SK-N-SH treated with all-trans-retinoic acid at 6 μM for 48 hours (cell line): ENCODE measurements around the gene RAP2B.

Experiments
- ATAC-seq: fragments of 200-7000 bp; cut with Tn5 transposase; 3 replicates; pipeline ENCODE4 v1.9.1; 2020; ENCODE audit warnings: mild to moderate bottlenecking, moderate library complexity
- ARNTL ChIP-seq: fragments of 450-650 bp; formaldehyde crosslinking; IDR thresholded peaks from 2 replicates; pipeline ENCODE4 v1.5.0; 2020; ENCODE audit warnings: low read depth, mild to moderate bottlenecking, moderate library complexity, borderline replicate concordance
- BACH2 ChIP-seq: fragments of 250-450 bp; sonication (Bioruptor Pico); IDR thresholded peaks from 2 replicates; pipeline ENCODE4 v1.9.0; 2021; ENCODE audit warnings: mild to moderate bottlenecking, borderline replicate concordance
- CSDC2 ChIP-seq: fragments of 250-450 bp; sonication (Bioruptor Pico); IDR thresholded peaks from 2 replicates; pipeline ENCODE4 v1.5.0; 2020; ENCODE audit warnings: mild to moderate bottlenecking, moderate library complexity
- GLIS3 ChIP-seq: fragments of 250-450 bp; sonication (Bioruptor Pico); IDR thresholded peaks from 2 replicates; pipeline ENCODE4 v1.5.0; 2020; ENCODE audit warnings: mild to moderate bottlenecking, moderate library complexity
- ISL1 ChIP-seq: fragments of 250-450 bp; sonication (Bioruptor Pico); IDR thresholded peaks from 2 replicates; pipeline ENCODE4 v2.1.2; 2022; ENCODE audit warnings: mild to moderate bottlenecking, moderate library complexity
- OSR1 ChIP-seq: fragments of 250-450 bp; sonication (Bioruptor Pico); IDR thresholded peaks from 2 replicates; pipeline ENCODE4 v1.8.0; 2022; ENCODE audit warnings: moderate library complexity, mild to moderate bottlenecking, inconsistent platforms
- PPARA ChIP-seq: fragments of 250-450 bp; sonication (Bioruptor Pico); IDR thresholded peaks from 2 replicates; pipeline ENCODE4 v1.5.0; 2020; ENCODE audit warnings: mild to moderate bottlenecking, borderline replicate concordance
- RARB ChIP-seq: fragments of 250-450 bp; sonication (Bioruptor Pico); IDR thresholded peaks from 2 replicates; pipeline ENCODE4 v1.8.0; 2021; ENCODE audit warnings: mild to moderate bottlenecking, moderate library complexity
- TCF4 ChIP-seq: fragments of 250-450 bp; sonication (Bioruptor Pico); IDR thresholded peaks from 2 replicates; pipeline ENCODE4 v1.8.0; 2021; ENCODE audit warnings: mild to moderate bottlenecking, moderate library complexity, borderline replicate concordance
- TOX ChIP-seq: fragments of 250-450 bp; sonication (Bioruptor Pico); IDR thresholded peaks from 2 replicates; pipeline ENCODE4 v1.8.0; 2021; ENCODE audit warnings: mild to moderate bottlenecking, moderate library complexity, borderline replicate concordance
- ZFP3 ChIP-seq: fragments of 250-450 bp; sonication (Bioruptor Pico); IDR thresholded peaks from 2 replicates; pipeline ENCODE4 v1.5.0; 2020; ENCODE audit warnings: mild to moderate bottlenecking, moderate library complexity
- ZNF565 ChIP-seq: fragments of 450-650 bp; formaldehyde crosslinking; conservative IDR thresholded peaks from 2 replicates; pipeline ENCODE4 v1.5.0; 2020; ENCODE audit warnings: low read depth, mild to moderate bottlenecking, moderate library complexity
- TF ChIP-seq, protein P1 (sequence below): fragments of 250-450 bp; sonication (Bioruptor Pico); IDR thresholded peaks from 2 replicates; pipeline ENCODE4 v1.8.0; 2021; ENCODE audit warnings: low read depth, mild to moderate bottlenecking, moderate library complexity, borderline replicate concordance
- TF ChIP-seq, protein P2 (sequence below): fragments of 250-450 bp; sonication (Bioruptor Pico); IDR thresholded peaks from 2 replicates; pipeline ENCODE4 v1.5.1; 2020; ENCODE audit warnings: low read depth, mild to moderate bottlenecking, moderate library complexity
- TF ChIP-seq, protein P3 (sequence below): fragments of 250-450 bp; sonication (Bioruptor Pico); IDR thresholded peaks from 2 replicates; pipeline ENCODE4 v1.5.1; 2021; ENCODE audit warnings: mild to moderate bottlenecking, moderate library complexity
- TF ChIP-seq, protein P4 (sequence below): fragments of 250-450 bp; sonication (Bioruptor Pico); IDR thresholded peaks from 2 replicates; pipeline ENCODE4 v1.5.0; 2020; ENCODE audit warnings: mild to moderate bottlenecking, moderate library complexity
- TF ChIP-seq, protein P5 (sequence below): fragments of 250-450 bp; sonication (Bioruptor Pico); IDR thresholded peaks from 2 replicates; pipeline ENCODE4 v1.8.0; 2020; ENCODE audit warnings: mild to moderate bottlenecking, moderate library complexity, borderline replicate concordance

Gene RAP2B

DNA sequence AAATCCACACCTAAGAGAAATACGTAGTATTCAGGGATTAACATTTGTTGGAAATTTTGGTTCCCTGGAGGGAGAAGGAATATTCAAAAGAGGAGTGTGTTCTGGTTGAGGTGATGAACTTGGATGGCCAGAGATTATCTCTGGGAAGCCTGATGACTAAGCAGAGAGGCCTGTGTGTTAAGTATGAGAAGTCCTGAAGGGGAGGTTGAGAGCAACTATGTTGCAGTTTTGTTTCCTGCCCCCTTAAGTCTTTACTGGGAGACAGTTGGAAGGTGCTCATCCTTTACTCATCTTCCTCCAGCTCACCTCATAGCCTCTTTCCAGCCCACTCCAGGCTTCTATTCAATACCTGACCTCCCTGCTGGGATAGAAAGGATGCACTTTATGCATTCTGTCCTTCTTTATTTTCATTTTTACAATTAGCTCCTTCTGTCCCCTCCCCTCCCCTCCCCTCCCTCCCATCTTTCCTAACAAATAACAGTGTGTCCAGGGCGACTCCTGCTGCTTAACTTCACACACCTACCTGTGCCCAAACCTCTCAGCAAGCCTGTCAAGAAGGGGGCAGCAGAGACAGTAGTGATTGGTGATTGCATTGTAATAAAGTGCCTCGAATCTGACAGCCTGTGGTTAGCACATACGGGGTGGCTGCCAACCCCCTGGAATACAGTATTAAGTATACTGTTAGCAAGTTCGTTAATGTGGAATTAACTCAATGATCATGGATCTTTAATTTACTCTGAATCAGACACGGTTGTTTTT, 11.9 kb downstream of the RAP2B start (continued):
- no peak for TF ChIP-seq ARNTL (CRISPR knock-in tag)
- TF ChIP-seq, all 23 proteins: peak for 0

DNA sequence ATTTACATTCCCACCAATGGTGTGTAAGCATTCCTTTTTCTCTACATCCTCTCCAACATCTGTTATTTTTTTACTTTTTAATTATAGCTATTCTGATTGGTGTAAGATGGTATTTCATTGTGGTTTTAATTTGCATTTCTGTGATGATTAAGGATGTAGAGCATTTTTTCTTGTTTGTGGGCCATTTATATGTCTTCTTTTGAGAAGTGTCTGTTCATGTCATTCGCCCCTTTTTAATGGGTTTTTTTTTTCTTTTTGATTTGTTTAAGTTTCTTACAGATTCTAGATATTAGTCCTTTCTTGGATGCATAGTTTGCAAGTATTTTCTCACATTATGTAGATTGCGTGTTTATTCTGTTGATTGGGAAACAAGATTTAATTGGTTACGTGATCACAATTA, 14.2 kb downstream of the RAP2B start:
- TF ChIP-seq GLIS3 (CRISPR knock-in tag) (no peak), TCF4 (no peak), CSDC2 (CRISPR knock-in tag) (no peak), PPARA (CRISPR knock-in tag) (no peak), BACH2 (CRISPR knock-in tag) (no peak), ZNF565 (no peak), ARNTL (CRISPR knock-in tag) (no peak), RARB (CRISPR knock-in tag) (no peak), OSR1 (CRISPR knock-in tag) (no peak), ISL1 (CRISPR knock-in tag) (no peak)
- TF ChIP-seq, protein P1, sequence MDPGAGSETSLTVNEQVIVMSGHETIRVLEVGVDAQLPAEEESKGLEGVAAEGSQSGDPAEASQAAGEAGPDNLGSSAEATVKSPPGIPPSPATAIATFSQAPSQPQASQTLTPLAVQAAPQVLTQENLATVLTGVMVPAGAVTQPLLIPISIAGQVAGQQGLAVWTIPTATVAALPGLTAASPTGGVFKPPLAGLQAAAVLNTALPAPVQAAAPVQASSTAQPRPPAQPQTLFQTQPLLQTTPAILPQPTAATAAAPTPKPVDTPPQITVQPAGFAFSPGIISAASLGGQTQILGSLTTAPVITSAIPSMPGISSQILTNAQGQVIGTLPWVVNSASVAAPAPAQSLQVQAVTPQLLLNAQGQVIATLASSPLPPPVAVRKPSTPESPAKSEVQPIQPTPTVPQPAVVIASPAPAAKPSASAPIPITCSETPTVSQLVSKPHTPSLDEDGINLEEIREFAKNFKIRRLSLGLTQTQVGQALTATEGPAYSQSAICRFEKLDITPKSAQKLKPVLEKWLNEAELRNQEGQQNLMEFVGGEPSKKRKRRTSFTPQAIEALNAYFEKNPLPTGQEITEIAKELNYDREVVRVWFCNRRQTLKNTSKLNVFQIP (CRISPR knock-in tag), result no peak
- TF ChIP-seq, protein P2, sequence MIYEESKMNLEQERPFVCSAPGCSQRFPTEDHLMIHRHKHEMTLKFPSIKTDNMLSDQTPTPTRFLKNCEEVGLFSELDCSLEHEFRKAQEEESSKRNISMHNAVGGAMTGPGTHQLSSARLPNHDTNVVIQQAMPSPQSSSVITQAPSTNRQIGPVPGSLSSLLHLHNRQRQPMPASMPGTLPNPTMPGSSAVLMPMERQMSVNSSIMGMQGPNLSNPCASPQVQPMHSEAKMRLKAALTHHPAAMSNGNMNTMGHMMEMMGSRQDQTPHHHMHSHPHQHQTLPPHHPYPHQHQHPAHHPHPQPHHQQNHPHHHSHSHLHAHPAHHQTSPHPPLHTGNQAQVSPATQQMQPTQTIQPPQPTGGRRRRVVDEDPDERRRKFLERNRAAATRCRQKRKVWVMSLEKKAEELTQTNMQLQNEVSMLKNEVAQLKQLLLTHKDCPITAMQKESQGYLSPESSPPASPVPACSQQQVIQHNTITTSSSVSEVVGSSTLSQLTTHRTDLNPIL (CRISPR knock-in tag), result no peak
- TF ChIP-seq, protein P3, sequence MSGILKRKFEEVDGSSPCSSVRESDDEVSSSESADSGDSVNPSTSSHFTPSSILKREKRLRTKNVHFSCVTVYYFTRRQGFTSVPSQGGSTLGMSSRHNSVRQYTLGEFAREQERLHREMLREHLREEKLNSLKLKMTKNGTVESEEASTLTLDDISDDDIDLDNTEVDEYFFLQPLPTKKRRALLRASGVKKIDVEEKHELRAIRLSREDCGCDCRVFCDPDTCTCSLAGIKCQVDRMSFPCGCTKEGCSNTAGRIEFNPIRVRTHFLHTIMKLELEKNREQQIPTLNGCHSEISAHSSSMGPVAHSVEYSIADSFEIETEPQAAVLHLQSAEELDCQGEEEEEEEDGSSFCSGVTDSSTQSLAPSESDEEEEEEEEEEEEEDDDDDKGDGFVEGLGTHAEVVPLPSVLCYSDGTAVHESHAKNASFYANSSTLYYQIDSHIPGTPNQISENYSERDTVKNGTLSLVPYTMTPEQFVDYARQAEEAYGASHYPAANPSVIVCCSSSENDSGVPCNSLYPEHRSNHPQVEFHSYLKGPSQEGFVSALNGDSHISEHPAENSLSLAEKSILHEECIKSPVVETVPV (CRISPR knock-in tag), result no peak
- TF ChIP-seq, protein P4, sequence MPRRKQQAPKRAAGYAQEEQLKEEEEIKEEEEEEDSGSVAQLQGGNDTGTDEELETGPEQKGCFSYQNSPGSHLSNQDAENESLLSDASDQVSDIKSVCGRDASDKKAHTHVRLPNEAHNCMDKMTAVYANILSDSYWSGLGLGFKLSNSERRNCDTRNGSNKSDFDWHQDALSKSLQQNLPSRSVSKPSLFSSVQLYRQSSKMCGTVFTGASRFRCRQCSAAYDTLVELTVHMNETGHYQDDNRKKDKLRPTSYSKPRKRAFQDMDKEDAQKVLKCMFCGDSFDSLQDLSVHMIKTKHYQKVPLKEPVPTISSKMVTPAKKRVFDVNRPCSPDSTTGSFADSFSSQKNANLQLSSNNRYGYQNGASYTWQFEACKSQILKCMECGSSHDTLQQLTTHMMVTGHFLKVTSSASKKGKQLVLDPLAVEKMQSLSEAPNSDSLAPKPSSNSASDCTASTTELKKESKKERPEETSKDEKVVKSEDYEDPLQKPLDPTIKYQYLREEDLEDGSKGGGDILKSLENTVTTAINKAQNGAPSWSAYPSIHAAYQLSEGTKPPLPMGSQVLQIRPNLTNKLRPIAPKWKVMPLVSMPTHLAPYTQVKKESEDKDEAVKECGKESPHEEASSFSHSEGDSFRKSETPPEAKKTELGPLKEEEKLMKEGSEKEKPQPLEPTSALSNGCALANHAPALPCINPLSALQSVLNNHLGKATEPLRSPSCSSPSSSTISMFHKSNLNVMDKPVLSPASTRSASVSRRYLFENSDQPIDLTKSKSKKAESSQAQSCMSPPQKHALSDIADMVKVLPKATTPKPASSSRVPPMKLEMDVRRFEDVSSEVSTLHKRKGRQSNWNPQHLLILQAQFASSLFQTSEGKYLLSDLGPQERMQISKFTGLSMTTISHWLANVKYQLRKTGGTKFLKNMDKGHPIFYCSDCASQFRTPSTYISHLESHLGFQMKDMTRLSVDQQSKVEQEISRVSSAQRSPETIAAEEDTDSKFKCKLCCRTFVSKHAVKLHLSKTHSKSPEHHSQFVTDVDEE (CRISPR knock-in tag), result no peak
- TF ChIP-seq, protein P5, sequence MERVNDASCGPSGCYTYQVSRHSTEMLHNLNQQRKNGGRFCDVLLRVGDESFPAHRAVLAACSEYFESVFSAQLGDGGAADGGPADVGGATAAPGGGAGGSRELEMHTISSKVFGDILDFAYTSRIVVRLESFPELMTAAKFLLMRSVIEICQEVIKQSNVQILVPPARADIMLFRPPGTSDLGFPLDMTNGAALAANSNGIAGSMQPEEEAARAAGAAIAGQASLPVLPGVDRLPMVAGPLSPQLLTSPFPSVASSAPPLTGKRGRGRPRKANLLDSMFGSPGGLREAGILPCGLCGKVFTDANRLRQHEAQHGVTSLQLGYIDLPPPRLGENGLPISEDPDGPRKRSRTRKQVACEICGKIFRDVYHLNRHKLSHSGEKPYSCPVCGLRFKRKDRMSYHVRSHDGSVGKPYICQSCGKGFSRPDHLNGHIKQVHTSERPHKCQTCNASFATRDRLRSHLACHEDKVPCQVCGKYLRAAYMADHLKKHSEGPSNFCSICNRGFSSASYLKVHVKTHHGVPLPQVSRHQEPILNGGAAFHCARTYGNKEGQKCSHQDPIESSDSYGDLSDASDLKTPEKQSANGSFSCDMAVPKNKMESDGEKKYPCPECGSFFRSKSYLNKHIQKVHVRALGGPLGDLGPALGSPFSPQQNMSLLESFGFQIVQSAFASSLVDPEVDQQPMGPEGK (CRISPR knock-in tag), result no peak
- no peak for ATAC-seq

DNA sequence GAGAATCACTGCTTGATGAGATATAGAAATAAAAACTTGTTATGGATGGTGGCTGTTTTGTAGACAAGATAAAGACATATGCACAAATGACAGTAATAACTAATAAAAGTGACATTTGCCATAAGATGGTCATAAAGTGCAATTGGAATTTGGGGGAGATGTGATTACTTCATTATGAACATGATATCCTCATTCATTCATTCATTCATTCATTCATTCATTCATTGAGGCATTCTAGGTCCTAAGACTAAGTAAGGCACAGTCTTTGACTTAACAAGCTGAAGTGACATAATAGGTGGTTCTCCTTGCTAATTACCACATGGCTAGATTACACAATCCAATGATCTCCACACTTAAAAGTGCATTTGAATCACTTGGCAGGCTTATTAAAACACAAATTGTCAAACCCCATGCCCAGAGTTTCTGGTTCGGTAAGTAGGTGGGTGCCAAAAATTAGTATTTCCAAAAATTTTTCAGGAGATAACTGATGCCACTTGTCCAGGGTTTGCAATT, 18.9 kb downstream of the RAP2B start:
- TF ChIP-seq RARB (CRISPR knock-in tag) (no peak), OSR1 (CRISPR knock-in tag) (no peak), ZFP3 (CRISPR knock-in tag) (no peak), TOX (CRISPR knock-in tag) (no peak), TCF4 (no peak), GLIS3 (CRISPR knock-in tag) (no peak), CSDC2 (CRISPR knock-in tag) (no peak), ARNTL (CRISPR knock-in tag) (no peak)
- TF ChIP-seq, protein P3 (CRISPR knock-in tag), result no peak
- ATAC-seq, result no peak
